Measurements from ENCODE around the gene LIPE. TPM values are rescaled to one million over a fixed set of nuclear protein-coding genes. Genes with fewer than 3 reads are reported as not detected.
"Not testable (repeated sequence)": the region's sequence is repeated elsewhere in the genome, so short reads cannot be mapped to it uniquely, and the experiment has no call there.

Gene LIPE
- total and polyA plus RNA-seq, 4 donors: 3.6 to 7.7 (median 4.5) TPM

- WGBS, 2 donors: 0 to 1% methylated on average over 3 of the region's 3 CpGs
- H3K36me3 ChIP-seq (ENCODE audit: control insufficient read depth in 4 of 4, insufficient read depth in 4 of 4, low read length in 4 of 4): no peaks in the 10 kb centered on the region
- ATAC-seq (ENCODE audit: insufficient read depth, low FRiP score) (peak; percentile 75), DNase-seq (peak; percentile 68 to 88 (median 72))
- H3K27me3 ChIP-seq (ENCODE audit: control insufficient read depth in 3 of 3, insufficient read depth in 3 of 3, low read length in 2 of 3): no peaks in the 10 kb centered on the region
- TF ChIP-seq CTCF (IDR thresholded peaks at IDR 0.05; ENCODE audit: control extremely low read depth, extremely low read depth): peak; percentile 93
- H3K9me3 ChIP-seq (ENCODE audit: control insufficient read depth in 4 of 4, insufficient read depth in 3 of 4, low read length in 3 of 4): no peaks in the 10 kb centered on the region
- no peak overlapping the region for H3K9ac ChIP-seq (ENCODE audit: insufficient read depth in 1 of 2, low read length in 2 of 2)
- H3K4me1 ChIP-seq (ENCODE audit: control insufficient read depth in 5 of 5, insufficient read depth in 5 of 5, low read length in 5 of 5): peaks cover 0 to 5% (median 2%) of the 10 kb centered on the region in 5 donors
- no peak overlapping the region for H3K4me3 ChIP-seq
- H3K27ac ChIP-seq (ENCODE audit: low read depth in 1 of 2, low read length in 1 of 2): no peak overlapping the region
Measured at GRCh38 chr19:42450314-42450934, 23.2 kb upstream of the LIPE start.

- H3K4me1 ChIP-seq (ENCODE audit: control insufficient read depth in 5 of 5, insufficient read depth in 5 of 5, low read length in 5 of 5): peaks cover 0 to 16% (median 3%) of the 10 kb centered on the region in 5 donors
- H3K9ac ChIP-seq (ENCODE audit: insufficient read depth in 1 of 2, low read length in 2 of 2); H3K4me3 ChIP-seq; DNase-seq; H3K27ac ChIP-seq (ENCODE audit: low read depth in 1 of 2, low read length in 1 of 2); H3K9me3 ChIP-seq (ENCODE audit: control insufficient read depth in 4 of 4, insufficient read depth in 3 of 4, low read length in 3 of 4); ATAC-seq (ENCODE audit: insufficient read depth, low FRiP score); H3K27me3 ChIP-seq (ENCODE audit: control insufficient read depth in 3 of 3, insufficient read depth in 3 of 3, low read length in 2 of 3); H3K36me3 ChIP-seq (ENCODE audit: control insufficient read depth in 4 of 4, insufficient read depth in 4 of 4, low read length in 4 of 4): not testable (repeated sequence)
- WGBS, 2 donors: 72 to 86% methylated on average over 5 of the region's 5 CpGs
Measured at GRCh38 chr19:42448306-42448705, 21.1 kb upstream of the LIPE start.

- no peak for DNase-seq
- no peaks in the 10 kb centered on the region for H3K27me3 ChIP-seq (ENCODE audit: control insufficient read depth in 3 of 3, insufficient read depth in 3 of 3, low read length in 2 of 3)
- H3K36me3 ChIP-seq (ENCODE audit: control insufficient read depth in 4 of 4, insufficient read depth in 4 of 4, low read length in 4 of 4): no peaks in the 10 kb centered on the region
- WGBS, 2 donors: 85 to 86% methylated on average over 7 of the region's 7 CpGs
- no peak for TF ChIP-seq CTCF (IDR thresholded peaks at IDR 0.05; ENCODE audit: control extremely low read depth, extremely low read depth)
- H3K4me1 ChIP-seq (ENCODE audit: control insufficient read depth in 5 of 5, insufficient read depth in 5 of 5, low read length in 5 of 5): peaks cover 0 to 28% (median 3%) of the 10 kb centered on the region in 5 donors
- no peak overlapping the region for H3K9ac ChIP-seq (ENCODE audit: insufficient read depth in 1 of 2, low read length in 2 of 2)
- H3K4me3 ChIP-seq: no peak overlapping the region
- H3K9me3 ChIP-seq (ENCODE audit: control insufficient read depth in 4 of 4, insufficient read depth in 3 of 4, low read length in 3 of 4): no peaks in the 10 kb centered on the region
- H3K27ac ChIP-seq (ENCODE audit: low read depth in 1 of 2, low read length in 1 of 2): no peak overlapping the region
- ATAC-seq (ENCODE audit: insufficient read depth, low FRiP score): no peak
Measured at GRCh38 chr19:42445948-42446347, 18.8 kb upstream of the LIPE start.

GRCh38 chr19:42443944-42444398 lies 16.8 kb upstream of the LIPE start:
- Histone ChIP-seq H3K27me3 (ENCODE audit: control insufficient read depth in 3 of 3, insufficient read depth in 3 of 3, low read length in 2 of 3) (no peaks in the 10 kb centered on the region), H3K9ac (ENCODE audit: insufficient read depth in 1 of 2, low read length in 2 of 2) (no peak overlapping the region), H3K4me1 (ENCODE audit: control insufficient read depth in 5 of 5, insufficient read depth in 5 of 5, low read length in 5 of 5) (peaks cover 0 to 30% (median 0%) of the 10 kb centered on the region in 5 donors), H3K36me3 (ENCODE audit: control insufficient read depth in 4 of 4, insufficient read depth in 4 of 4, low read length in 4 of 4) (no peaks in the 10 kb centered on the region), H3K9me3 (ENCODE audit: control insufficient read depth in 4 of 4, insufficient read depth in 3 of 4, low read length in 3 of 4) (no peaks in the 10 kb centered on the region), H3K4me3 (no peak overlapping the region), H3K27ac (ENCODE audit: low read depth in 1 of 2, low read length in 1 of 2) (peak overlapping the region in 1 of 2 donors; percentile 73)
- no peak for ATAC-seq (ENCODE audit: insufficient read depth, low FRiP score)
- peak in 2 of 3 donors; percentile 28 to 29 for DNase-seq
- no peak for TF ChIP-seq CTCF (IDR thresholded peaks at IDR 0.05; ENCODE audit: control extremely low read depth, extremely low read depth)
- 69 to 84% methylated on average over 4 of the region's 4 CpGs for WGBS, 2 donors
